AG08395 (cell line): ENCODE results near the gene ADAMTSL4.

Experiments
- DNase-seq: peaks from one replicate; pipeline ENCODE4 v3.0.0; 2012; ENCODE audit warnings: mixed read lengths, low spot score

Gene ADAMTSL4

GRCh38 chr1:150534002-150534401 lies 15.2 kb upstream of the ADAMTSL4 start:
- no peak for DNase-seq

GRCh38 chr1:150535511-150536287 lies 13.5 kb upstream of the ADAMTSL4 start:
- peak; percentile 63 for DNase-seq

- no peak for DNase-seq
Measured at GRCh38 chr1:150536836-150537731, 12.1 kb upstream of the ADAMTSL4 start.

GRCh38 chr1:150537732-150538684 lies 11.2 kb upstream of the ADAMTSL4 start:
- peak; percentile 58 for DNase-seq

GRCh38 chr1:150543500-150544143 lies 5.6 kb upstream of the ADAMTSL4 start:
- DNase-seq = peak; percentile 40

- no peak for DNase-seq
Measured at GRCh38 chr1:150544204-150544603, 5.0 kb upstream of the ADAMTSL4 start.

- no peak for DNase-seq
Measured at GRCh38 chr1:150545486-150546032, 3.6 kb upstream of the ADAMTSL4 start.

GRCh38 chr1:150546294-150546937 lies 2.8 kb upstream of the ADAMTSL4 start:
- DNase-seq = no peak

GRCh38 chr1:150548324-150548631 lies 930 bp upstream of the ADAMTSL4 start:
- no peak for DNase-seq

- DNase-seq = peak; percentile 64
Measured at GRCh38 chr1:150549496-150550221, 451 bp downstream of the ADAMTSL4 start.

GRCh38 chr1:150550222-150551050 lies 1.2 kb downstream of the ADAMTSL4 start:
- no peak for DNase-seq

GRCh38 chr1:150551051-150551783 lies 2.0 kb downstream of the ADAMTSL4 start:
- peak; percentile 36 for DNase-seq

GRCh38 chr1:150551784-150552127 lies 2.5 kb downstream of the ADAMTSL4 start:
- no peak for DNase-seq

GRCh38 chr1:150552128-150552910 lies 3.1 kb downstream of the ADAMTSL4 start:
- DNase-seq = peak; percentile 89

GRCh38 chr1:150552911-150553289 lies 3.7 kb downstream of the ADAMTSL4 start:
- no peak for DNase-seq

GRCh38 chr1:150553392-150554085 lies 4.3 kb downstream of the ADAMTSL4 start:
- DNase-seq = no peak

GRCh38 chr1:150554086-150554452 lies 4.9 kb downstream of the ADAMTSL4 start:
- no peak for DNase-seq
